Measurements from ENCODE around the gene WWC1. TPM values are rescaled to one million over a fixed set of nuclear protein-coding genes. Genes with fewer than 3 reads are reported as not detected.

The WWC1 gene
- total RNA-seq, 2 donors from 2014 or later: 18.7 to 38.3 TPM

GRCh38 chr5:168494057-168494555, 202.7 kb downstream of the WWC1 start:
- intact Hi-C loops (cut with DNase I, micrococcal nuclease): no loop called here
- DNase-seq (no peak), ATAC-seq (no peak)

GRCh38 chr5:168502563-168503237, 211.3 kb downstream of the WWC1 start:
- ATAC-seq: no peak
- DNase-seq: no peak
- intact Hi-C loops (cut with DNase I, micrococcal nuclease): no loop called here

- intact Hi-C loops (cut with DNase I, micrococcal nuclease): no loop called here
- ATAC-seq (no peak), DNase-seq (no peak)
These were observed 222.5 kb downstream of the WWC1 start for GRCh38 chr5:168513861-168514428.

Other genes starting within 250 kb of the WWC1 start
- 10 to 100 TPM; 58.1 to 71.9 TPM for gene RARS1, start 194.8 kb downstream of the WWC1 start, total RNA-seq
- gene FBLL1, start 237.7 kb downstream of the WWC1 start, total RNA-seq: not detected